NCI-H1436 (cell line): Measurements from ENCODE around the gene DOK7.
"Not testable (repeated sequence)": the region's sequence is repeated elsewhere in the genome, so short reads cannot be mapped to it uniquely, and the experiment has no call there.

ENCODE experiments used
- DNase-seq: peaks from one replicate; lab custom pipeline; 2025; lab: John Stamatoyannopoulos, UW

The DOK7 gene

GRCh38 chr4:3533423-3533820 lies 70.3 kb downstream of the DOK7 start:
- DNase-seq, result no peak

DNA sequence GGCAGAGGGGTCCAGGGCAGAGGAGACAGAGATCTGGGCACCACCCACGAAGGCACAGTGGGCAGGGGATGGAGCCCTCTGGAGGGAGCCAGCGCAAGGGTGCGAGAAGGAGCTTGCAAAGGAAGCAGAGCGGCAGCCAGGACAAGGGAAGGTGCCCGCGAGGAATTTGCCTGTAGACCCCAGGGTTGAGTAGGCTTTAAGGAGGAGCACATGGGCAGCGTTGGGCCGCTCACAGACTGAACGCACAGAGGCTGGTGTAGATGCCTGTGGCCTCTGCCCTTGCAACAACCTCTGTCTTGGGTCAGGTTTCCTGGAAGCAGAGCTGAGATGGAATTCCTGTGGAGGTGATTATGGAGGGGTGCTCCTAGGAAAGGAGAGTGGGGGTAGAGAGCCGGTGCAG lies 72.7 kb downstream of the DOK7 start:
- not testable (repeated sequence) for DNase-seq

- DNase-seq, result not testable (repeated sequence)
Measured at GRCh38 chr4:3538906-3539305, 75.8 kb downstream of the DOK7 start.

DNA sequence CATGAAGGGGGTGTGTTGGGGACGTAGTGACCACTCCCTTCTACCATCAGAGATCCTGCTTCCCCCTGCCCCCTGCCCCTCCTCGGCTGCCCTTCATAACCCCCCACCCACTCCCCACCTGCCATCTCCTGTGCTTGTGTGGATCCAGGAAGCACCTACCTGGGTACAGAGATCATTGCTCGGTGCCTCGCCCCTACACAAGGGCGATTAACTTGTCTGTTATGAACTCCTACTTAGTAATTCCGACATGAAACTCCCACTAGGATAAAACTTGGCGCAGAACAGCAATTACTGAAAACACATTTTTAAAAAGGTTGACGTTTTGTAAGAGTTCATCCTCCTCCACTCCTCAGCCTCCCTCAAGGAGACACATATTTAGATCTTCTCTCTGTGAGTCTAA lies 80.3 kb downstream of the DOK7 start:
- DNase-seq, result not testable (repeated sequence)
